HG02678 (cell line): ENCODE results near the gene SNX30.
A peak's percentile ranks its signal among the peaks of the same experiment; 100 is the strongest.

Experiments used
- ATAC-seq: cut with Tn5 transposase; IDR thresholded peaks from one replicate; pipeline ENCODE4 v1.9.1; 2021; ENCODE audit warnings: mild to moderate bottlenecking, moderate library complexity; ENCODE audit not compliant: unreplicated experiment

SNX30 gene

GRCh38 chr9:112780450-112781036 lies 30.0 kb downstream of the SNX30 start:
- no peak for ATAC-seq

- ATAC-seq: no peak
These were observed 31.7 kb downstream of the SNX30 start for GRCh38 chr9:112782218-112782617.

GRCh38 chr9:112783551-112783954 lies 33.0 kb downstream of the SNX30 start:
- ATAC-seq: no peak

GRCh38 chr9:112784020-112784785 lies 33.6 kb downstream of the SNX30 start:
- no peak for ATAC-seq

- ATAC-seq: no peak
These were observed 35.4 kb downstream of the SNX30 start for GRCh38 chr9:112785986-112786385.

GRCh38 chr9:112786829-112787520 lies 36.4 kb downstream of the SNX30 start:
- ATAC-seq: no peak

- no peak for ATAC-seq
These were observed 37.4 kb downstream of the SNX30 start for GRCh38 chr9:112787978-112788377.

- no peak for ATAC-seq
These were observed 38.9 kb downstream of the SNX30 start for GRCh38 chr9:112789473-112789872.

- ATAC-seq: no peak
These were observed 39.6 kb downstream of the SNX30 start for GRCh38 chr9:112789891-112790774.

- ATAC-seq: no peak
These were observed 42.1 kb downstream of the SNX30 start for GRCh38 chr9:112792670-112793069.

GRCh38 chr9:112793213-112793810 lies 42.8 kb downstream of the SNX30 start:
- peak; percentile 66 for ATAC-seq

- no peak for ATAC-seq
These were observed 44.2 kb downstream of the SNX30 start for GRCh38 chr9:112794731-112795130.

GRCh38 chr9:112795921-112796320 lies 45.4 kb downstream of the SNX30 start:
- ATAC-seq: no peak

GRCh38 chr9:112796485-112796884 lies 45.9 kb downstream of the SNX30 start:
- no peak for ATAC-seq

- peak; percentile 98 for ATAC-seq
These were observed 58.8 kb downstream of the SNX30 start for GRCh38 chr9:112809351-112809848.

- ATAC-seq: no peak
These were observed 59.3 kb downstream of the SNX30 start for GRCh38 chr9:112809906-112810305.

GRCh38 chr9:112810696-112811490 lies 60.3 kb downstream of the SNX30 start:
- ATAC-seq: no peak

- no peak for ATAC-seq
These were observed 61.0 kb downstream of the SNX30 start for GRCh38 chr9:112811518-112811917.

- ATAC-seq: no peak
These were observed 65.3 kb downstream of the SNX30 start for GRCh38 chr9:112815868-112816267.

- peak; percentile 87 for ATAC-seq
These were observed 67.3 kb downstream of the SNX30 start for GRCh38 chr9:112817860-112818203.
